Astrocyte of the spinal cord (primary cell): ENCODE data around the gene ATF7IP.

Experiments
- DNase-seq: peaks from one replicate; pipeline ENCODE4 v3.0.0; 2011; ENCODE audit warnings: low read depth, low spot score
- H3K4me3 ChIP-seq: 2 replicates; pipeline ENCODE4 v1.5.1; 2011; ENCODE audit warnings: low read depth, mild to moderate bottlenecking, low read length, moderate library complexity
- CTCF ChIP-seq: IDR thresholded peaks from 2 replicates; pipeline ENCODE4 v1.5.1; 2012; ENCODE audit warnings: low read depth, mild to moderate bottlenecking, low read length, inconsistent platforms
- in situ Hi-C: cut with HindIII; loops from 2 replicates; pipeline ENCODE4 v1.10.0; 2017; ENCODE audit warnings: low sequenced_read_pairs

Gene ATF7IP

GRCh38 chr12:14479004-14479403 is 113.5 kb downstream of the ATF7IP start:
- no peak for TF ChIP-seq CTCF
- no peak for DNase-seq
- in situ Hi-C loops: no loop called here
- no peak overlapping the region for H3K4me3 ChIP-seq

- no peak for DNase-seq
Measured at GRCh38 chr12:14481201-14481600, 115.7 kb downstream of the ATF7IP start.

GRCh38 chr12:14482361-14482760 is 116.9 kb downstream of the ATF7IP start:
- in situ Hi-C loops: no loop called here
- DNase-seq: no peak
- no peak for TF ChIP-seq CTCF
- no peak overlapping the region for H3K4me3 ChIP-seq

More at GRCh38 chr12:14481201-14481600, 115.7 kb downstream of the ATF7IP start:
- H3K4me3 ChIP-seq: no peak overlapping the region
- in situ Hi-C loops: no loop called here
- no peak for TF ChIP-seq CTCF

GRCh38 chr12:14482886-14483285 is 117.4 kb downstream of the ATF7IP start:
- DNase-seq: no peak
- H3K4me3 ChIP-seq: no peak overlapping the region
- in situ Hi-C loops: no loop called here
- no peak for TF ChIP-seq CTCF

- no peak for DNase-seq
- H3K4me3 ChIP-seq: no peak overlapping the region
- no peak for TF ChIP-seq CTCF
- in situ Hi-C loops: no loop called here
Measured at GRCh38 chr12:14495326-14495725, 129.8 kb downstream of the ATF7IP start.

GRCh38 chr12:14505626-14506596 is 140.4 kb downstream of the ATF7IP start:
- no peak for TF ChIP-seq CTCF
- no peak overlapping the region for H3K4me3 ChIP-seq
- DNase-seq: no peak
- in situ Hi-C loops: no loop called here
